Measurements from ENCODE around the gene SLC22A17. TPM values are rescaled to one million over a fixed set of nuclear protein-coding genes. Genes with fewer than 3 reads are reported as not detected.

Gene SLC22A17
- total and polyA plus RNA-seq, 2 of the 13 experiments (the other 11 are each of a cell fraction or from before 2014, with no cell fraction given): 0.95 to 1.1 TPM

DNA sequence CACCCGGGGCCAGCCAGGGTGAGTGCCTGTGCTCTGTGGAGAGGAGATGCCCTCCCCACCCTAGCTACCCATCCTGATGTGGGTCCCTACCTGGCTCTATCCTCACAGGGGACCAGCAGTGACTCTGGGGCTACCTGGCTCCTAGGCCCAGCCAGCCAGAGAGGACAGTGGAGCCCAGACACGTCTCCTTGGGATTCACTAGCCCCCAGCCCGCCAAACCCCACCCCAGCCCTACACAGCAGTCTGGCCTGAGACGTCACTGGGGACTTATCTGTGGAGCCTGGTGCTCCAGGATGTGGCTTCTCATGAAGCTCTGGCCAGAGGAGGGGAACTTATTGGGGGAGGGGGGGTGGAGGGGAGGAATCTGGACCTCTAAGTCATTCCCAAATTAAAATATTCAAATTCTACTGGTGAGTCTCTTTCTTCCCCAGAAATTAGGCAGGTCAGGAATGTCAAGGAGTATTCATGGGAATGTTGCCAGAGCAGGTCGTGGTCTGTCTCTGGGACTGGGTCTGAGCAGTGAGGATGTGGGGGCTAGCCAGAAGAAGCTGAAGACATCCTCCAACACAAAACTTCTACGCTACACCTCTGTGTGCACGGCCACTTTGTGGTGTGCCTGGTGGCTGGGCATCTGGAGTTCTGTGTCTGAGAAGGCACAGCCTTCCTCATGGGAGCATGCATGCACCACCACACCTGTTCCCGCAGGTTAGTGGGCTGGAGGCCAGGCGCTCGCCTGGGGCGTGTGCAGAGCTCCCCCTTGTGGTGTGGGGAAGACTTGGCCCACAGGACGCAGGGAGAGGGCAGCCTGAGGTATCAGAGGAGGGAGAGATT is 26.9 kb upstream of the SLC22A17 start (continued):
- TF ChIP-seq, protein P1, sequence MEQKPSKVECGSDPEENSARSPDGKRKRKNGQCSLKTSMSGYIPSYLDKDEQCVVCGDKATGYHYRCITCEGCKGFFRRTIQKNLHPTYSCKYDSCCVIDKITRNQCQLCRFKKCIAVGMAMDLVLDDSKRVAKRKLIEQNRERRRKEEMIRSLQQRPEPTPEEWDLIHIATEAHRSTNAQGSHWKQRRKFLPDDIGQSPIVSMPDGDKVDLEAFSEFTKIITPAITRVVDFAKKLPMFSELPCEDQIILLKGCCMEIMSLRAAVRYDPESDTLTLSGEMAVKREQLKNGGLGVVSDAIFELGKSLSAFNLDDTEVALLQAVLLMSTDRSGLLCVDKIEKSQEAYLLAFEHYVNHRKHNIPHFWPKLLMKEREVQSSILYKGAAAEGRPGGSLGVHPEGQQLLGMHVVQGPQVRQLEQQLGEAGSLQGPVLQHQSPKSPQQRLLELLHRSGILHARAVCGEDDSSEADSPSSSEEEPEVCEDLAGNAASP (CRISPR knock-in tag; IDR thresholded peaks at IDR 0.05; ENCODE audit: borderline replicate concordance): peak; percentile 71; the same call in 1 of the 2 replicates
- TF ChIP-seq ZKSCAN5 (CRISPR knock-in tag; IDR thresholded peaks at IDR 0.05) (no peak), STAT5B (CRISPR knock-in tag; IDR thresholded peaks at IDR 0.05) (no peak), PCBP2 (optimal IDR thresholded peaks at IDR 0.05; ENCODE audit: low read depth, low read length, poor library complexity, severe bottlenecking) (peak; percentile 65), ZNF484 (CRISPR knock-in tag; IDR thresholded peaks at IDR 0.05; ENCODE audit: borderline replicate concordance, low read depth) (no peak), RORA (CRISPR knock-in tag; IDR thresholded peaks at IDR 0.05) (no peak), KAT8 (CRISPR knock-in tag; IDR thresholded peaks at IDR 0.05) (no peak), ZFP37 (CRISPR knock-in tag; IDR thresholded peaks at IDR 0.05; ENCODE audit: borderline replicate concordance) (peak; percentile 33; the same call in 1 of the 2 replicates), PTBP1 (IDR thresholded peaks at IDR 0.05; ENCODE audit: low read depth, low read length, poor library complexity, severe bottlenecking) (peak; percentile 81), KDM4B (CRISPR knock-in tag; IDR thresholded peaks at IDR 0.05) (peak; percentile 70; the same call in 1 of the 2 replicates), SETDB1 (CRISPR knock-in tag; IDR thresholded peaks at IDR 0.05; ENCODE audit: borderline replicate concordance) (no peak), ZNF510 (CRISPR knock-in tag; IDR thresholded peaks at IDR 0.05; ENCODE audit: low read depth) (no peak), ZBTB1 (CRISPR knock-in tag; IDR thresholded peaks at IDR 0.05; ENCODE audit: borderline replicate concordance) (no peak), HDAC2 (CRISPR knock-in tag; IDR thresholded peaks at IDR 0.05) (peak; percentile 64; the same call in 1 of the 2 replicates), NFYC (CRISPR knock-in tag; IDR thresholded peaks at IDR 0.05) (peak; percentile 20; the same call in 1 of the 2 replicates), ZNF160 (CRISPR knock-in tag; IDR thresholded peaks at IDR 0.05) (no peak), ZNF557 (CRISPR knock-in tag; IDR thresholded peaks at IDR 0.05) (no peak)
- TF ChIP-seq, protein P2, sequence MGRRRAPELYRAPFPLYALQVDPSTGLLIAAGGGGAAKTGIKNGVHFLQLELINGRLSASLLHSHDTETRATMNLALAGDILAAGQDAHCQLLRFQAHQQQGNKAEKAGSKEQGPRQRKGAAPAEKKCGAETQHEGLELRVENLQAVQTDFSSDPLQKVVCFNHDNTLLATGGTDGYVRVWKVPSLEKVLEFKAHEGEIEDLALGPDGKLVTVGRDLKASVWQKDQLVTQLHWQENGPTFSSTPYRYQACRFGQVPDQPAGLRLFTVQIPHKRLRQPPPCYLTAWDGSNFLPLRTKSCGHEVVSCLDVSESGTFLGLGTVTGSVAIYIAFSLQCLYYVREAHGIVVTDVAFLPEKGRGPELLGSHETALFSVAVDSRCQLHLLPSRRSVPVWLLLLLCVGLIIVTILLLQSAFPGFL (CRISPR knock-in tag; IDR thresholded peaks at IDR 0.05): no peak
- TF ChIP-seq, protein P3, sequence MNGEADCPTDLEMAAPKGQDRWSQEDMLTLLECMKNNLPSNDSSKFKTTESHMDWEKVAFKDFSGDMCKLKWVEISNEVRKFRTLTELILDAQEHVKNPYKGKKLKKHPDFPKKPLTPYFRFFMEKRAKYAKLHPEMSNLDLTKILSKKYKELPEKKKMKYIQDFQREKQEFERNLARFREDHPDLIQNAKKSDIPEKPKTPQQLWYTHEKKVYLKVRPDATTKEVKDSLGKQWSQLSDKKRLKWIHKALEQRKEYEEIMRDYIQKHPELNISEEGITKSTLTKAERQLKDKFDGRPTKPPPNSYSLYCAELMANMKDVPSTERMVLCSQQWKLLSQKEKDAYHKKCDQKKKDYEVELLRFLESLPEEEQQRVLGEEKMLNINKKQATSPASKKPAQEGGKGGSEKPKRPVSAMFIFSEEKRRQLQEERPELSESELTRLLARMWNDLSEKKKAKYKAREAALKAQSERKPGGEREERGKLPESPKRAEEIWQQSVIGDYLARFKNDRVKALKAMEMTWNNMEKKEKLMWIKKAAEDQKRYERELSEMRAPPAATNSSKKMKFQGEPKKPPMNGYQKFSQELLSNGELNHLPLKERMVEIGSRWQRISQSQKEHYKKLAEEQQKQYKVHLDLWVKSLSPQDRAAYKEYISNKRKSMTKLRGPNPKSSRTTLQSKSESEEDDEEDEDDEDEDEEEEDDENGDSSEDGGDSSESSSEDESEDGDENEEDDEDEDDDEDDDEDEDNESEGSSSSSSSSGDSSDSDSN (CRISPR knock-in tag; IDR thresholded peaks at IDR 0.05): no peak
- TF ChIP-seq, protein P4, sequence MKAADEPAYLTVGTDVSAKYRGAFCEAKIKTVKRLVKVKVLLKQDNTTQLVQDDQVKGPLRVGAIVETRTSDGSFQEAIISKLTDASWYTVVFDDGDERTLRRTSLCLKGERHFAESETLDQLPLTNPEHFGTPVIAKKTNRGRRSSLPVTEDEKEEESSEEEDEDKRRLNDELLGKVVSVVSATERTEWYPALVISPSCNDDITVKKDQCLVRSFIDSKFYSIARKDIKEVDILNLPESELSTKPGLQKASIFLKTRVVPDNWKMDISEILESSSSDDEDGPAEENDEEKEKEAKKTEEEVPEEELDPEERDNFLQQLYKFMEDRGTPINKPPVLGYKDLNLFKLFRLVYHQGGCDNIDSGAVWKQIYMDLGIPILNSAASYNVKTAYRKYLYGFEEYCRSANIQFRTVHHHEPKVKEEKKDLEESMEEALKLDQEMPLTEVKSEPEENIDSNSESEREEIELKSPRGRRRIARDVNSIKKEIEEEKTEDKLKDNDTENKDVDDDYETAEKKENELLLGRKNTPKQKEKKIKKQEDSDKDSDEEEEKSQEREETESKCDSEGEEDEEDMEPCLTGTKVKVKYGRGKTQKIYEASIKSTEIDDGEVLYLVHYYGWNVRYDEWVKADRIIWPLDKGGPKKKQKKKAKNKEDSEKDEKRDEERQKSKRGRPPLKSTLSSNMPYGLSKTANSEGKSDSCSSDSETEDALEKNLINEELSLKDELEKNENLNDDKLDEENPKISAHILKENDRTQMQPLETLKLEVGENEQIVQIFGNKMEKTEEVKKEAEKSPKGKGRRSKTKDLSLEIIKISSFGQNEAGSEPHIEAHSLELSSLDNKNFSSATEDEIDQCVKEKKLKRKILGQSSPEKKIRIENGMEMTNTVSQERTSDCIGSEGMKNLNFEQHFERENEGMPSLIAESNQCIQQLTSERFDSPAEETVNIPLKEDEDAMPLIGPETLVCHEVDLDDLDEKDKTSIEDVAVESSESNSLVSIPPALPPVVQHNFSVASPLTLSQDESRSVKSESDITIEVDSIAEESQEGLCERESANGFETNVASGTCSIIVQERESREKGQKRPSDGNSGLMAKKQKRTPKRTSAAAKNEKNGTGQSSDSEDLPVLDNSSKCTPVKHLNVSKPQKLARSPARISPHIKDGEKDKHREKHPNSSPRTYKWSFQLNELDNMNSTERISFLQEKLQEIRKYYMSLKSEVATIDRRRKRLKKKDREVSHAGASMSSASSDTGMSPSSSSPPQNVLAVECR (CRISPR knock-in tag; IDR thresholded peaks at IDR 0.05; ENCODE audit: borderline replicate concordance): peak; percentile 36
